NB4 (cell line): ENCODE data around the gene TGM4.
A peak's percentile ranks its signal among the peaks of the same experiment; 100 is the strongest.
"Not testable (repeated sequence)": the region's sequence is repeated elsewhere in the genome, so short reads cannot be mapped to it uniquely, and the experiment has no call there.

Experiments used
- DNase-seq: peaks from one replicate; pipeline ENCODE4 v3.0.0; 2010; ENCODE audit warnings: low read depth
- H3K4me3 ChIP-seq: one replicate; pipeline ENCODE4 v1.5.1; 2011; ENCODE audit warnings: mild to moderate bottlenecking, low read depth, low read length, moderate library complexity
- MYC ChIP-seq: IDR thresholded peaks from 2 replicates; pipeline ENCODE4 v1.6.1; 2011; ENCODE audit warnings: low read depth, low read length
- POLR2A ChIP-seq: IDR thresholded peaks from 2 replicates; pipeline ENCODE4 v1.6.1; 2011; ENCODE audit warnings: mild to moderate bottlenecking; ENCODE audit not compliant: insufficient read length; ENCODE audit errors: extremely low read depth
- TF ChIP-seq, protein P1 (sequence below): IDR thresholded peaks from one replicate; pipeline ENCODE4 v1.5.1; 2012; ENCODE audit warnings: low read depth, low read length
- TF ChIP-seq, protein P2 (sequence below): IDR thresholded peaks from 2 replicates; pipeline ENCODE4 v1.6.1; 2011; ENCODE audit warnings: low read depth, low read length

TGM4 gene

GRCh38 chr3:44948239-44948638 is 73.8 kb downstream of the TGM4 start:
- TF ChIP-seq, protein P1, sequence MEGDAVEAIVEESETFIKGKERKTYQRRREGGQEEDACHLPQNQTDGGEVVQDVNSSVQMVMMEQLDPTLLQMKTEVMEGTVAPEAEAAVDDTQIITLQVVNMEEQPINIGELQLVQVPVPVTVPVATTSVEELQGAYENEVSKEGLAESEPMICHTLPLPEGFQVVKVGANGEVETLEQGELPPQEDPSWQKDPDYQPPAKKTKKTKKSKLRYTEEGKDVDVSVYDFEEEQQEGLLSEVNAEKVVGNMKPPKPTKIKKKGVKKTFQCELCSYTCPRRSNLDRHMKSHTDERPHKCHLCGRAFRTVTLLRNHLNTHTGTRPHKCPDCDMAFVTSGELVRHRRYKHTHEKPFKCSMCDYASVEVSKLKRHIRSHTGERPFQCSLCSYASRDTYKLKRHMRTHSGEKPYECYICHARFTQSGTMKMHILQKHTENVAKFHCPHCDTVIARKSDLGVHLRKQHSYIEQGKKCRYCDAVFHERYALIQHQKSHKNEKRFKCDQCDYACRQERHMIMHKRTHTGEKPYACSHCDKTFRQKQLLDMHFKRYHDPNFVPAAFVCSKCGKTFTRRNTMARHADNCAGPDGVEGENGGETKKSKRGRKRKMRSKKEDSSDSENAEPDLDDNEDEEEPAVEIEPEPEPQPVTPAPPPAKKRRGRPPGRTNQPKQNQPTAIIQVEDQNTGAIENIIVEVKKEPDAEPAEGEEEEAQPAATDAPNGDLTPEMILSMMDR, result no peak
- no peak for TF ChIP-seq POLR2A
- TF ChIP-seq, protein P2, sequence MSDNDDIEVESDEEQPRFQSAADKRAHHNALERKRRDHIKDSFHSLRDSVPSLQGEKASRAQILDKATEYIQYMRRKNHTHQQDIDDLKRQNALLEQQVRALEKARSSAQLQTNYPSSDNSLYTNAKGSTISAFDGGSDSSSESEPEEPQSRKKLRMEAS, result no peak
- TF ChIP-seq MYC, result no peak
- H3K4me3 ChIP-seq, result no peak overlapping the region
- DNase-seq, result no peak

GRCh38 chr3:44949770-44950169 is 75.4 kb downstream of the TGM4 start:
- not testable (repeated sequence) for DNase-seq, H3K4me3 ChIP-seq

- DNase-seq, result no peak
- no peak for TF ChIP-seq MYC
- TF ChIP-seq, protein P1, result no peak
- TF ChIP-seq, protein P2, result no peak
- no peak overlapping the region for H3K4me3 ChIP-seq
Observed at GRCh38 chr3:44950275-44950734, 75.9 kb downstream of the TGM4 start.

DNA sequence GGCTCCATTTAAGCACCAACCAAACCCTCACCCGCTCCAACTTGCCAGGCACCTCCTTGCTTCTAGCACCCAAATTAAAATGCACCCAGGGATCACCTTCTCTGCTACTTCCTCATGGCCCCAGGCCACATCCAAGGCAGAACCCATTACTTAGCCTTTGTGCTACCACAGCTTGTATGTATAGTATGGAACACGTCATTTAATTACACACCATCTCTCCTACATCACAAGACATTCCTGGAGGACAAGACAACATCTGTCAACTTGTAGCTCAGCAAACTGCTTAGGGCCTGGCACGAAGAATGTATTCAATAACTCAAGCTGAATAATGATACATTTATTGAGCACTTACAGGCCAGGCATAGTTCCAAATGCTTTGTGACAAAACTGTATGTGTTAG is 78.3 kb downstream of the TGM4 start:
- TF ChIP-seq MYC (no peak), POLR2A (no peak)
- TF ChIP-seq, protein P1, result no peak
- TF ChIP-seq, protein P2, result no peak
- H3K4me3 ChIP-seq, result no peak overlapping the region
- DNase-seq, result no peak

GRCh38 chr3:44954304-44954703 is 79.9 kb downstream of the TGM4 start:
- DNase-seq, result no peak
- H3K4me3 ChIP-seq, result no peak overlapping the region
- no peak for TF ChIP-seq MYC
- TF ChIP-seq, protein P1, result no peak
- TF ChIP-seq, protein P2, result no peak
- TF ChIP-seq POLR2A, result no peak

DNA sequence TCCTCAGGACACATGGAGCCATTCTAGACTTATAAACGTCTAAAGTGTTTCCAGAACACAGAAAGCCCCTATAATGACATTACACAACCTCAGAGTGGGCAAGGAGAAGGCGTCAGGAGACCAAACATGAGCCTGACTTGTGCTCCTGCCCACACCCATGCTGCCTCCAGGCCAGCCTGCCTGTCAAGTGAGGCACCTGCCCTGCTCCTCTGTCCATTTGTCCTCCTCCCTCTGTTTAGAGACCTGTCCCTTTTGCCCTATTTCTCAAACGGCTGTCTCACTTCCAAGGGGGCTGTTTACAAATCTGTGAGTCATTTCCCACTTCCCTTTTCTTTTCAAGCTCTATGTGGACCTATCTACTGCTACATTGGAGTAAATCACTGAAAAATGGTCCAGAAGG is 80.6 kb downstream of the TGM4 start:
- no peak overlapping the region for H3K4me3 ChIP-seq
- peak; percentile 87 for DNase-seq
- TF ChIP-seq MYC (no peak), POLR2A (no peak)
- TF ChIP-seq, protein P1, result no peak
- TF ChIP-seq, protein P2, result no peak
